Endothelial cell (in vitro differentiated cells): ENCODE data around the gene PSMA7. TPM values are rescaled to one million over a fixed set of nuclear protein-coding genes. Genes with fewer than 3 reads are reported as not detected.

Experiments
- DNase-seq: peaks from one replicate; pipeline ENCODE4 v3.0.0; 2021; ENCODE audit warnings: low spot score
- H3K27ac Mint-ChIP-seq: one replicate; pipeline ENCODE4 v1.8.0; 2021; ENCODE audit warnings: mixed read lengths, inconsistent platforms; ENCODE audit not compliant: unreplicated experiment
- H3K27me3 Mint-ChIP-seq: one replicate; pipeline ENCODE4 v1.8.0; 2021; ENCODE audit warnings: mild to moderate bottlenecking, moderate library complexity, mixed read lengths, inconsistent platforms; ENCODE audit not compliant: unreplicated experiment
- H3K36me3 Mint-ChIP-seq: one replicate; pipeline ENCODE4 v1.8.0; 2021; ENCODE audit warnings: mild to moderate bottlenecking, low read depth, mixed read lengths, inconsistent platforms; ENCODE audit not compliant: unreplicated experiment
- H3K4me1 Mint-ChIP-seq: one replicate; pipeline ENCODE4 v1.8.0; 2021; ENCODE audit warnings: mild to moderate bottlenecking, mixed read lengths, inconsistent platforms; ENCODE audit not compliant: unreplicated experiment
- H3K4me3 Mint-ChIP-seq: one replicate; pipeline ENCODE4 v1.8.0; 2021; ENCODE audit warnings: mild to moderate bottlenecking, mixed read lengths, inconsistent platforms; ENCODE audit not compliant: unreplicated experiment
- H3K9me3 Mint-ChIP-seq: one replicate; pipeline ENCODE4 v1.8.0; 2021; ENCODE audit warnings: mixed read lengths, inconsistent platforms; ENCODE audit not compliant: unreplicated experiment
- CTCF ChIP-seq: fragments of 200-600 bp; sonication (generic); IDR thresholded peaks from one replicate; pipeline ENCODE4 v1.5.0; 2021; ENCODE audit warnings: antibody characterized with exemption; ENCODE audit not compliant: unreplicated experiment
- total RNA-seq: library from RNA; stranded (reverse); fragmentation: NEBNext Ultra II Directional; extraction: Animal tissue kit (Norgen Biotek cat#: 25700); gene quantifications from one replicate; pipeline ENCODE4 v1.2.1, GENCODE V29; 2021; ENCODE audit not compliant: unreplicated experiment

Gene PSMA7
- total RNA-seq, 1 donor from 2014 or later = 302 TPM

- peaks cover 6% of the 10 kb centered on the region for H3K9me3 Mint-ChIP-seq
- DNase-seq = no peak
- no peak for TF ChIP-seq CTCF
- H3K27me3 Mint-ChIP-seq = peaks cover 7% of the 10 kb centered on the region
- H3K4me1 Mint-ChIP-seq = no peaks in the 10 kb centered on the region
- H3K4me3 Mint-ChIP-seq = no peak overlapping the region
- H3K36me3 Mint-ChIP-seq = peaks cover 12% of the 10 kb centered on the region
- H3K27ac Mint-ChIP-seq = no peak overlapping the region
Measured at GRCh38 chr20:62112368-62112767, 30.8 kb downstream of the PSMA7 start.

GRCh38 chr20:62111148-62111547, 32.0 kb downstream of the PSMA7 start:
- peak overlapping the region; percentile 31 for H3K4me3 Mint-ChIP-seq
- TF ChIP-seq CTCF = no peak
- peaks cover 6% of the 10 kb centered on the region for H3K9me3 Mint-ChIP-seq
- no peak overlapping the region for H3K27ac Mint-ChIP-seq
- no peak for DNase-seq
- H3K36me3 Mint-ChIP-seq = peaks cover 12% of the 10 kb centered on the region
- H3K27me3 Mint-ChIP-seq = peaks cover 7% of the 10 kb centered on the region
- no peaks in the 10 kb centered on the region for H3K4me1 Mint-ChIP-seq

- H3K27ac Mint-ChIP-seq = no peak overlapping the region
- DNase-seq = no peak
- peaks cover 9% of the 10 kb centered on the region for H3K27me3 Mint-ChIP-seq
- no peak for TF ChIP-seq CTCF
- peaks cover 6% of the 10 kb centered on the region for H3K9me3 Mint-ChIP-seq
- no peak overlapping the region for H3K4me3 Mint-ChIP-seq
- H3K36me3 Mint-ChIP-seq = peaks cover 20% of the 10 kb centered on the region
- peaks cover 3% of the 10 kb centered on the region for H3K4me1 Mint-ChIP-seq
Measured at GRCh38 chr20:62105592-62105991, 37.6 kb downstream of the PSMA7 start.

- H3K27me3 Mint-ChIP-seq = peaks cover 11% of the 10 kb centered on the region
- H3K36me3 Mint-ChIP-seq = peaks cover 16% of the 10 kb centered on the region
- DNase-seq = no peak
- no peak for TF ChIP-seq CTCF
- H3K4me3 Mint-ChIP-seq = no peak overlapping the region
- H3K4me1 Mint-ChIP-seq = peaks cover 3% of the 10 kb centered on the region
- H3K9me3 Mint-ChIP-seq = peaks cover 6% of the 10 kb centered on the region
- H3K27ac Mint-ChIP-seq = no peak overlapping the region
Measured at GRCh38 chr20:62104791-62105345, 38.3 kb downstream of the PSMA7 start.

GRCh38 chr20:62104234-62104789, 38.9 kb downstream of the PSMA7 start:
- H3K9me3 Mint-ChIP-seq = peaks cover 3% of the 10 kb centered on the region

More at GRCh38 chr20:62104234-62104789, 38.9 kb downstream of the PSMA7 start:
- Mint-ChIP-seq H3K4me1 (peaks cover 3% of the 10 kb centered on the region), H3K36me3 (peaks cover 14% of the 10 kb centered on the region), H3K27me3 (peaks cover 11% of the 10 kb centered on the region), H3K4me3 (no peak overlapping the region), H3K27ac (no peak overlapping the region)
- no peak for DNase-seq
- TF ChIP-seq CTCF = no peak
